Endothelial cell (in vitro differentiated cells): Measurements from ENCODE around the gene ADRA2B. TPM values are rescaled to one million over a fixed set of nuclear protein-coding genes. Genes with fewer than 3 reads are reported as not detected.

Experiments
- DNase-seq: peaks from one replicate; pipeline ENCODE4 v3.0.0; 2021; ENCODE audit warnings: low spot score
- H3K27ac Mint-ChIP-seq: one replicate; pipeline ENCODE4 v1.8.0; 2021; ENCODE audit warnings: mixed read lengths, inconsistent platforms; ENCODE audit not compliant: unreplicated experiment
- H3K27me3 Mint-ChIP-seq: one replicate; pipeline ENCODE4 v1.8.0; 2021; ENCODE audit warnings: mild to moderate bottlenecking, moderate library complexity, mixed read lengths, inconsistent platforms; ENCODE audit not compliant: unreplicated experiment
- H3K36me3 Mint-ChIP-seq: one replicate; pipeline ENCODE4 v1.8.0; 2021; ENCODE audit warnings: mild to moderate bottlenecking, low read depth, mixed read lengths, inconsistent platforms; ENCODE audit not compliant: unreplicated experiment
- H3K4me1 Mint-ChIP-seq: one replicate; pipeline ENCODE4 v1.8.0; 2021; ENCODE audit warnings: mild to moderate bottlenecking, mixed read lengths, inconsistent platforms; ENCODE audit not compliant: unreplicated experiment
- H3K4me3 Mint-ChIP-seq: one replicate; pipeline ENCODE4 v1.8.0; 2021; ENCODE audit warnings: mild to moderate bottlenecking, mixed read lengths, inconsistent platforms; ENCODE audit not compliant: unreplicated experiment
- H3K9me3 Mint-ChIP-seq: one replicate; pipeline ENCODE4 v1.8.0; 2021; ENCODE audit warnings: mixed read lengths, inconsistent platforms; ENCODE audit not compliant: unreplicated experiment
- CTCF ChIP-seq: fragments of 200-600 bp; sonication (generic); IDR thresholded peaks from one replicate; pipeline ENCODE4 v1.5.0; 2021; ENCODE audit warnings: antibody characterized with exemption; ENCODE audit not compliant: unreplicated experiment
- total RNA-seq: library from RNA; stranded (reverse); fragmentation: NEBNext Ultra II Directional; extraction: Animal tissue kit (Norgen Biotek cat#: 25700); gene quantifications from one replicate; pipeline ENCODE4 v1.2.1, GENCODE V29; 2021; ENCODE audit not compliant: unreplicated experiment

Gene ADRA2B
- total RNA-seq, 1 donor from 2014 or later, result 0.46 TPM

GRCh38 chr2:96092573-96092877 lies 23.8 kb downstream of the ADRA2B start:
- Mint-ChIP-seq H3K4me3 (no peak overlapping the region), H3K27me3 (peaks cover 4% of the 10 kb centered on the region), H3K4me1 (no peaks in the 10 kb centered on the region), H3K27ac (no peak overlapping the region), H3K36me3 (no peaks in the 10 kb centered on the region), H3K9me3 (no peaks in the 10 kb centered on the region)
- no peak for TF ChIP-seq CTCF
- no peak for DNase-seq

GRCh38 chr2:96091711-96092572 lies 24.4 kb downstream of the ADRA2B start:
- Mint-ChIP-seq H3K9me3 (no peaks in the 10 kb centered on the region), H3K36me3 (no peaks in the 10 kb centered on the region), H3K27ac (no peak overlapping the region), H3K4me1 (no peaks in the 10 kb centered on the region), H3K4me3 (no peak overlapping the region), H3K27me3 (peaks cover 4% of the 10 kb centered on the region)
- peak; percentile 3 for DNase-seq
- TF ChIP-seq CTCF, result no peak

GRCh38 chr2:96091141-96091710 lies 25.1 kb downstream of the ADRA2B start:
- H3K36me3 Mint-ChIP-seq, result no peaks in the 10 kb centered on the region
- peaks cover 4% of the 10 kb centered on the region for H3K27me3 Mint-ChIP-seq
- no peaks in the 10 kb centered on the region for H3K9me3 Mint-ChIP-seq
- H3K4me3 Mint-ChIP-seq, result no peak overlapping the region
- no peak overlapping the region for H3K27ac Mint-ChIP-seq
- H3K4me1 Mint-ChIP-seq, result no peaks in the 10 kb centered on the region
- no peak for TF ChIP-seq CTCF
- DNase-seq, result no peak

GRCh38 chr2:96090196-96090926 lies 26.0 kb downstream of the ADRA2B start:
- no peak overlapping the region for H3K4me3 Mint-ChIP-seq
- peak; percentile 1 for DNase-seq
- peaks cover 6% of the 10 kb centered on the region for H3K27me3 Mint-ChIP-seq
- no peaks in the 10 kb centered on the region for H3K4me1 Mint-ChIP-seq
- H3K27ac Mint-ChIP-seq, result no peak overlapping the region
- no peak for TF ChIP-seq CTCF
- H3K36me3 Mint-ChIP-seq, result no peaks in the 10 kb centered on the region
- H3K9me3 Mint-ChIP-seq, result no peaks in the 10 kb centered on the region
